HG02981 (cell line): ENCODE results near the gene HIBADH.
"Not testable (repeated sequence)": the region's sequence is repeated elsewhere in the genome, so short reads cannot be mapped to it uniquely, and the experiment has no call there.

Experiments used
- ATAC-seq: cut with Tn5 transposase; IDR thresholded peaks from one replicate; pipeline ENCODE4 v1.9.1; 2021; ENCODE audit warnings: mild to moderate bottlenecking, moderate library complexity; ENCODE audit not compliant: unreplicated experiment

The HIBADH gene

GRCh38 chr7:27603813-27604212 is 58.9 kb downstream of the HIBADH start:
- ATAC-seq: no peak

GRCh38 chr7:27602766-27603165 is 59.9 kb downstream of the HIBADH start:
- ATAC-seq: no peak

GRCh38 chr7:27601217-27601616 is 61.5 kb downstream of the HIBADH start:
- no peak for ATAC-seq

GRCh38 chr7:27600247-27600646 is 62.4 kb downstream of the HIBADH start:
- ATAC-seq: no peak

- no peak for ATAC-seq
Observed at GRCh38 chr7:27595009-27595408, 67.7 kb downstream of the HIBADH start.

GRCh38 chr7:27593226-27593625 is 69.5 kb downstream of the HIBADH start:
- no peak for ATAC-seq

GRCh38 chr7:27590416-27590815 is 72.3 kb downstream of the HIBADH start:
- no peak for ATAC-seq

GRCh38 chr7:27587429-27587828 is 75.3 kb downstream of the HIBADH start:
- ATAC-seq: no peak

GRCh38 chr7:27586825-27587224 is 75.9 kb downstream of the HIBADH start:
- ATAC-seq: peak; percentile 96

- ATAC-seq: no peak
Observed at GRCh38 chr7:27585781-27586447, 76.8 kb downstream of the HIBADH start.

GRCh38 chr7:27581906-27582305 is 80.8 kb downstream of the HIBADH start:
- ATAC-seq: no peak

- no peak for ATAC-seq
Observed at GRCh38 chr7:27581119-27581518, 81.6 kb downstream of the HIBADH start.

- ATAC-seq: no peak
Observed at GRCh38 chr7:27579565-27579964, 83.1 kb downstream of the HIBADH start.

- not testable (repeated sequence) for ATAC-seq
Observed at GRCh38 chr7:27578169-27578568, 84.5 kb downstream of the HIBADH start.

- no peak for ATAC-seq
Observed at GRCh38 chr7:27576360-27576944, 86.2 kb downstream of the HIBADH start.

- no peak for ATAC-seq
Observed at GRCh38 chr7:27575613-27576012, 87.1 kb downstream of the HIBADH start.

GRCh38 chr7:27569106-27569505 is 93.6 kb downstream of the HIBADH start:
- ATAC-seq: no peak

- ATAC-seq: no peak
Observed at GRCh38 chr7:27567266-27567665, 95.4 kb downstream of the HIBADH start.

GRCh38 chr7:27564881-27565482 is 97.7 kb downstream of the HIBADH start:
- no peak for ATAC-seq

GRCh38 chr7:27560706-27561235 is 101.9 kb downstream of the HIBADH start:
- no peak for ATAC-seq

GRCh38 chr7:27555670-27556069 is 107.0 kb downstream of the HIBADH start:
- no peak for ATAC-seq

- no peak for ATAC-seq
Observed at GRCh38 chr7:27554826-27555225, 107.9 kb downstream of the HIBADH start.
